ENCODE measurements around the gene GOLPH3.
"Not testable (repeated sequence)": the region's sequence is repeated elsewhere in the genome, so short reads cannot be mapped to it uniquely, and the experiment has no call there.

Gene GOLPH3

GRCh38 chr5:32098291-32098690 is 75.8 kb downstream of the GOLPH3 start:
- no peak for DNase-seq

GRCh38 chr5:32096891-32097595 is 77.1 kb downstream of the GOLPH3 start:
- no peak for DNase-seq

GRCh38 chr5:32095261-32095671 is 78.9 kb downstream of the GOLPH3 start:
- DNase-seq, result no peak

- no peak for DNase-seq
These were observed 79.4 kb downstream of the GOLPH3 start for GRCh38 chr5:32094691-32095090.

- peak; percentile 66 for DNase-seq
These were observed 80.9 kb downstream of the GOLPH3 start for GRCh38 chr5:32092938-32093812.

GRCh38 chr5:32090755-32091128 is 83.4 kb downstream of the GOLPH3 start:
- DNase-seq, result no peak

- DNase-seq, result no peak
These were observed 83.9 kb downstream of the GOLPH3 start for GRCh38 chr5:32090026-32090754.

GRCh38 chr5:32089146-32090000 is 84.7 kb downstream of the GOLPH3 start:
- DNase-seq, result no peak

GRCh38 chr5:32088214-32088613 is 85.9 kb downstream of the GOLPH3 start:
- no peak for DNase-seq

GRCh38 chr5:32087086-32088082 is 86.7 kb downstream of the GOLPH3 start:
- DNase-seq, result no peak

GRCh38 chr5:32083981-32084430 is 90.1 kb downstream of the GOLPH3 start:
- no peak for DNase-seq

GRCh38 chr5:32082701-32083100 is 91.4 kb downstream of the GOLPH3 start:
- no peak for DNase-seq

- not testable (repeated sequence) for DNase-seq
These were observed 93.6 kb downstream of the GOLPH3 start for GRCh38 chr5:32080565-32080964.

GRCh38 chr5:32078855-32079254 is 95.3 kb downstream of the GOLPH3 start:
- DNase-seq, result not testable (repeated sequence)

GRCh38 chr5:32076699-32077695 is 97.1 kb downstream of the GOLPH3 start:
- no peak for DNase-seq

Measured in NCI-H510A (cell line).